H9 (cell line): ENCODE results near the gene CNOT9. TPM values are rescaled to one million over a fixed set of nuclear protein-coding genes. Genes with fewer than 3 reads are reported as not detected.

Experiments used
- DNase-seq: peaks from one replicate; pipeline ENCODE4 v3.0.0-alpha.2; 2017
- H2AFZ ChIP-seq: one replicate; pipeline ENCODE4 v1.6.1; 2013; ENCODE audit warnings: mild to moderate bottlenecking, low read length, control low read depth, moderate library complexity
- H2AK5ac ChIP-seq: 2 replicates; pipeline ENCODE4 v1.6.1; 2013; ENCODE audit warnings: low read length, control low read depth, mixed read lengths; ENCODE audit not compliant: insufficient read length
- H2BK120ac ChIP-seq: one replicate; pipeline ENCODE4 v1.6.1; 2013; ENCODE audit warnings: low read depth, mild to moderate bottlenecking, low read length, control low read depth, inconsistent platforms; ENCODE audit not compliant: poor library complexity, severe bottlenecking
- H2BK12ac ChIP-seq: 2 replicates; pipeline ENCODE4 v1.6.1; 2013; ENCODE audit warnings: low read length, control low read depth, mixed read lengths, low read depth; ENCODE audit not compliant: insufficient read length
- H2BK15ac ChIP-seq: 2 replicates; pipeline ENCODE4 v1.6.1; 2013; ENCODE audit warnings: low read depth, low read length, control low read depth
- H2BK20ac ChIP-seq: one replicate; pipeline ENCODE4 v1.6.1; 2013; ENCODE audit warnings: low read depth, mild to moderate bottlenecking, low read length, control low read depth, inconsistent platforms; ENCODE audit not compliant: poor library complexity, severe bottlenecking
- H2BK5ac ChIP-seq: 2 replicates; pipeline ENCODE4 v1.6.1; 2013; ENCODE audit warnings: low read length, control low read depth, mixed read lengths; ENCODE audit not compliant: insufficient read length
- H3K14ac ChIP-seq: 2 replicates; pipeline ENCODE4 v1.6.1; 2013; ENCODE audit warnings: low read length, control low read depth; ENCODE audit not compliant: insufficient read depth
- H3K18ac ChIP-seq: 2 replicates; pipeline ENCODE4 v1.6.1; 2013; ENCODE audit warnings: low read depth, mild to moderate bottlenecking, mixed read lengths, low read length, control low read depth; ENCODE audit not compliant: insufficient read length
- H3K23ac ChIP-seq: 2 replicates; pipeline ENCODE4 v1.6.1; 2013; ENCODE audit warnings: low read length, control low read depth, mixed read lengths, low read depth; ENCODE audit not compliant: insufficient read length
- H3K23me2 ChIP-seq: 2 replicates; pipeline ENCODE4 v1.6.1; 2013; ENCODE audit warnings: low read depth, mild to moderate bottlenecking, mixed read lengths, low read length, control low read depth; ENCODE audit not compliant: insufficient read length, poor library complexity, severe bottlenecking
- H3K27ac ChIP-seq: 2 replicates; pipeline ENCODE4 v1.5.1; 2013; ENCODE audit warnings: low read length, control low read depth, mixed read lengths, low read depth; ENCODE audit not compliant: insufficient read length
- H3K27me3 ChIP-seq: 2 replicates; pipeline ENCODE4 v1.6.1; 2013; ENCODE audit warnings: low read length, control low read depth, inconsistent platforms; ENCODE audit not compliant: insufficient read depth
- H3K4ac ChIP-seq: 2 replicates; pipeline ENCODE4 v1.6.1; 2013; ENCODE audit warnings: low read depth, mild to moderate bottlenecking, control low read depth, inconsistent platforms, low read length, moderate library complexity
- H3K4me1 ChIP-seq: 2 replicates; pipeline ENCODE4 v1.6.1; 2013; ENCODE audit warnings: low read length, control low read depth, inconsistent platforms; ENCODE audit not compliant: insufficient read depth
- H3K4me2 ChIP-seq: 2 replicates; pipeline ENCODE4 v1.6.1; 2013; ENCODE audit warnings: low read length, control low read depth, mixed read lengths; ENCODE audit not compliant: insufficient read length, insufficient read depth
- H3K56ac ChIP-seq: 2 replicates; pipeline ENCODE4 v1.6.1; 2013; ENCODE audit warnings: low read depth, mild to moderate bottlenecking, mixed read lengths, low read length, control low read depth; ENCODE audit not compliant: insufficient read length
- H3K79me1 ChIP-seq: 2 replicates; pipeline ENCODE4 v1.6.1; 2013; ENCODE audit warnings: low read depth, mild to moderate bottlenecking, moderate library complexity, low read length, control low read depth, inconsistent platforms; ENCODE audit not compliant: insufficient read depth, poor library complexity, severe bottlenecking
- H3K79me2 ChIP-seq: 2 replicates; pipeline ENCODE4 v1.6.1; 2013; ENCODE audit warnings: low read length, control low read depth, inconsistent platforms; ENCODE audit not compliant: insufficient read depth
- H3K9ac ChIP-seq: 2 replicates; pipeline ENCODE4 v1.6.1; 2013; ENCODE audit warnings: low read length, control low read depth, mixed read lengths; ENCODE audit not compliant: insufficient read length; ENCODE audit errors: extremely low read depth
- H3K9me3 ChIP-seq: one replicate; pipeline ENCODE4 v1.6.1; 2013; ENCODE audit warnings: low read depth, low read length, inconsistent platforms; ENCODE audit not compliant: control insufficient read depth
- H3T11ph ChIP-seq: one replicate; pipeline ENCODE4 v1.6.1; 2013; ENCODE audit warnings: mild to moderate bottlenecking, low read length, control low read depth, inconsistent platforms
- H4K20me1 ChIP-seq: one replicate; pipeline ENCODE4 v1.6.1; 2013; ENCODE audit not compliant: control insufficient read depth, insufficient read length, insufficient read depth
- H4K5ac ChIP-seq: 2 replicates; pipeline ENCODE4 v1.6.1; 2013; ENCODE audit warnings: low read depth, mild to moderate bottlenecking, mixed read lengths, low read length, control low read depth; ENCODE audit not compliant: insufficient read length
- H4K8ac ChIP-seq: replicated peaks from 2 replicates; pipeline ENCODE4 v1.6.1; 2013; ENCODE audit warnings: low read length, control low read depth, mixed read lengths, low read depth; ENCODE audit not compliant: insufficient read length
- H4K91ac ChIP-seq: 2 replicates; pipeline ENCODE4 v1.6.1; 2013; ENCODE audit warnings: low read depth, mild to moderate bottlenecking, moderate library complexity, mixed read lengths, low read length, control low read depth; ENCODE audit not compliant: insufficient read length
- H3K27ac Mint-ChIP-seq, 3 experiments: 2 replicates in 2 of 3; 3 replicates in 1 of 3; pipeline ENCODE4 v1.8.0; 2020 to 2021; ENCODE audit warnings: mixed read lengths in 3 of 3, mild to moderate bottlenecking in 1 of 3, moderate library complexity in 1 of 3
- H3K27me3 Mint-ChIP-seq: 2 replicates; pipeline ENCODE4 v1.8.0; 2021; ENCODE audit warnings: low read depth, mild to moderate bottlenecking, moderate library complexity, mixed read lengths
- H3K36me3 Mint-ChIP-seq, 3 experiments: 2 replicates in 2 of 3; 3 replicates in 1 of 3; pipeline ENCODE4 v1.8.0; 2020 to 2021; ENCODE audit warnings: low read depth in 3 of 3, mixed read lengths in 3 of 3; ENCODE audit not compliant: insufficient read depth in 1 of 3
- H3K4me1 Mint-ChIP-seq, 2 experiments: 2 replicates each; pipeline ENCODE4 v1.8.0; 2020; ENCODE audit warnings: mixed read lengths in 2 of 2
- H3K4me3 Mint-ChIP-seq, 2 experiments: 2 replicates in 1 of 2; 3 replicates in 1 of 2; pipeline ENCODE4 v1.8.0; 2020 to 2021; ENCODE audit warnings: mild to moderate bottlenecking in 2 of 2, mixed read lengths in 2 of 2, moderate library complexity in 1 of 2
- H3K9me3 Mint-ChIP-seq, 2 experiments: 2 replicates in 1 of 2; 3 replicates in 1 of 2; pipeline ENCODE4 v1.8.0; 2020; ENCODE audit warnings: mild to moderate bottlenecking in 2 of 2, mixed read lengths in 2 of 2, moderate library complexity in 1 of 2
- CTCF ChIP-seq: fragments of 200-600 bp; sonication (generic); conservative IDR thresholded peaks from 3 replicates; pipeline ENCODE4 v1.8.0; 2021; ENCODE audit warnings: antibody characterized with exemption, mild to moderate bottlenecking
- WGBS: extraction: QIAGEN DNeasy Blood & Tissue Kit; methylation state at CpG from one replicate; pipeline ENCODE4 v1.1.7; 2013; ENCODE audit warnings: missing lambda C conversion rate, low lambda C conversion rate, mixed read lengths; ENCODE audit not compliant: insufficient read length; ENCODE audit errors: extremely low coverage; 5-methylcytosine and 5-hydroxymethylcytosine counted together
- total RNA-seq: library from RNA; stranded (reverse); gene quantifications from 2 replicates; pipeline ENCODE4 v1.2.1, GENCODE V29; 2021

CNOT9 gene
- total RNA-seq, 1 experiment from 2014 or later = 91.2 TPM

GRCh38 chr2:218567797-218568189, 846 bp upstream of the CNOT9 start:
- Histone ChIP-seq H2AK5ac (no peak overlapping the region), H2BK5ac (no peak overlapping the region), H3K9ac (peak overlapping the region; percentile 82), H3K79me2 (peaks cover 39% of the 10 kb centered on the region; the same call in 1 of the 2 replicates), H2BK120ac (no peak overlapping the region), H2BK12ac (no peak overlapping the region), H3K4me1 (peaks cover 2% of the 10 kb centered on the region; the same call in 1 of the 2 replicates), H3K4me2 (peak overlapping the region; percentile 75), H2BK15ac (no peak overlapping the region), H2AFZ (no peak overlapping the region), H3K23me2 (peaks cover 11% of the 10 kb centered on the region), H3K56ac (no peak overlapping the region), H3K23ac (no peak overlapping the region), H4K8ac (no peak overlapping the region), H3K9me3 (no peaks in the 10 kb centered on the region), H3K14ac (peak overlapping the region; percentile 77), H3K4ac (no peak overlapping the region), H2BK20ac (no peak overlapping the region), H4K20me1 (no peaks in the 10 kb centered on the region), H4K5ac (no peak overlapping the region), H3K27ac (no peak overlapping the region), H3T11ph (no peak overlapping the region), H3K18ac (peak overlapping the region; percentile 61), H4K91ac (no peak overlapping the region), H3K79me1 (peaks cover 4% of the 10 kb centered on the region), H3K27me3 (no peaks in the 10 kb centered on the region)
- Mint-ChIP-seq H3K4me3 (peak overlapping the region; percentile 87 to 95), H3K27me3 (no peaks in the 10 kb centered on the region), H3K36me3 (peaks cover 12 to 41% (median 40%) of the 10 kb centered on the region in 3 experiments; a peak in 6 of 7 replicates), H3K9me3 (no peaks in the 10 kb centered on the region), H3K27ac (peak overlapping the region; percentile 96 to 98 (median 97)), H3K4me1 (peaks cover 26 to 35% of the 10 kb centered on the region in 2 experiments)
- no peak for TF ChIP-seq CTCF
- WGBS = no CpG with 5 or more reads among the region's 19 CpGs
- DNase-seq = no peak
